Measurements from ENCODE around the gene SMG9. TPM values are rescaled to one million over a fixed set of nuclear protein-coding genes. Genes with fewer than 3 reads are reported as not detected.

Gene SMG9
- total and polyA plus RNA-seq, 2 of the 4 experiments (the other 2 are of a cell fraction), result 4.8 to 24.3 TPM

- no peak overlapping the region for H2BK20ac ChIP-seq (ENCODE audit: low read depth, low read length)
- H3K9me3 ChIP-seq (ENCODE audit: control insufficient read depth, insufficient read depth, low read length), result peaks cover 30% of the 10 kb centered on the region
- no peaks in the 10 kb centered on the region for H3K9me1 ChIP-seq (ENCODE audit: insufficient read depth, low read length)
- intact Hi-C loops (cut with micrococcal nuclease), result no loop called here
- DNase-seq (no peak), ATAC-seq (ENCODE audit: low read depth) (no peak)
- no peak overlapping the region for H2AK5ac ChIP-seq (ENCODE audit: low read depth, low read length)
- H3K4me1 ChIP-seq (ENCODE audit: control insufficient read depth, insufficient read depth, low read length), result no peaks in the 10 kb centered on the region
- H3K4me2 ChIP-seq (ENCODE audit: low read depth, low read length), result no peak overlapping the region
- H2BK120ac ChIP-seq (ENCODE audit: low read depth, low read length), result no peak overlapping the region
- H4K5ac ChIP-seq (ENCODE audit: low read depth, low read length), result no peak overlapping the region
- in situ Hi-C loops (cut with MboI; ENCODE audit: low sequenced_read_pairs), result no loop called here
- H2AK9ac ChIP-seq (replicated peaks; ENCODE audit: low read depth, low read length, poor library complexity), result no peak overlapping the region
- no peak overlapping the region for H2AFZ ChIP-seq (replicated peaks; ENCODE audit: low read length, poor library complexity)
- no peak overlapping the region for H4K91ac ChIP-seq (ENCODE audit: insufficient read depth, low read depth, low read length)
- no TSS peak for BruUV-seq (replicated peaks)
- no peaks in the 10 kb centered on the region for H3K36me3 ChIP-seq (ENCODE audit: control insufficient read depth, insufficient read depth, low read length)
- no peaks in the 10 kb centered on the region for H3K79me1 ChIP-seq (ENCODE audit: low read depth in 1 of 2, low read length in 2 of 2)
- TF ChIP-seq SMC3 (IDR thresholded peaks at IDR 0.05; ENCODE audit: low read depth, low read length), result no peak
- TF ChIP-seq MXI1 (IDR thresholded peaks at IDR 0.05; ENCODE audit: borderline replicate concordance, low read depth, low read length), result no peak
- no peak for TF ChIP-seq RAD21 (IDR thresholded peaks at IDR 0.05; ENCODE audit: low read length)
- no peak for TF ChIP-seq USF2 (IDR thresholded peaks at IDR 0.05; ENCODE audit: low read depth, low read length)
- TF ChIP-seq NFE2L2 (IDR thresholded peaks at IDR 0.05; ENCODE audit: low read depth, low read length), result no peak
- TF ChIP-seq RFX5 (IDR thresholded peaks at IDR 0.05; ENCODE audit: low read depth, low read length), result no peak
- no peak for TF ChIP-seq POLR2A (IDR thresholded peaks at IDR 0.05; ENCODE audit: low read depth, low read length)
- no peak for TF ChIP-seq MAFK (IDR thresholded peaks at IDR 0.05; ENCODE audit: low read depth, low read length)
- TF ChIP-seq FOS (IDR thresholded peaks at IDR 0.05; ENCODE audit: low read depth, low read length), result no peak
- TF ChIP-seq CEBPB (IDR thresholded peaks at IDR 0.05; ENCODE audit: low read depth, low read length), result no peak
- TF ChIP-seq CHD1 (IDR thresholded peaks at IDR 0.05; ENCODE audit: low read depth, low read length), result no peak
- TF ChIP-seq CTCF (conservative IDR thresholded peaks at IDR 0.05; ENCODE audit: low read depth, low read length), result no peak
- no peak for TF ChIP-seq ELK1 (IDR thresholded peaks at IDR 0.05; ENCODE audit: borderline replicate concordance, low read depth, low read length)
- no peak for TF ChIP-seq RCOR1 (IDR thresholded peaks at IDR 0.05; ENCODE audit: insufficient replicate concordance, low read length)
- no peaks in the 10 kb centered on the region for H4K20me1 ChIP-seq (ENCODE audit: insufficient read depth, low read length)
- no peak overlapping the region for H3K27ac ChIP-seq (ENCODE audit: insufficient read depth, low read length)
- dilution Hi-C loops (cut with HindIII; ENCODE audit: low sequenced_read_pairs, unreplicated experiment), result no loop called here
- no peak overlapping the region for H3K4ac ChIP-seq (ENCODE audit: low read depth, low read length)
- H3K14ac ChIP-seq (replicated peaks; ENCODE audit: low read depth, low read length), result no peak overlapping the region
- ChIA-PET CTCF (no interaction called here), POLR2A (ENCODE audit: unreplicated experiment) (no interaction called here)
- no peak overlapping the region for H2BK5ac ChIP-seq (ENCODE audit: low read depth, low read length, poor library complexity, severe bottlenecking)
- no peak overlapping the region for H2BK15ac ChIP-seq (ENCODE audit: low read depth, low read length)
- no peak overlapping the region for H3K9ac ChIP-seq (ENCODE audit: low read depth, low read length)
- no peak overlapping the region for H3K4me3 ChIP-seq (ENCODE audit: insufficient read depth, low read depth, low read length)
- H3K18ac ChIP-seq (ENCODE audit: low read depth, low read length), result no peak overlapping the region
- H3K56ac ChIP-seq (ENCODE audit: extremely low read depth, insufficient read depth, low read length), result no peak overlapping the region
- peaks cover 2% of the 10 kb centered on the region for H3K27me3 ChIP-seq (ENCODE audit: control insufficient read depth, insufficient read depth, low read length)
- 100% methylated on average over 1 of the region's 2 CpGs; no CpG with 5 or more reads in 1 of the 2 experiments for WGBS, 2 experiments (ENCODE audit: extremely low coverage in 2 of 2, insufficient read length in 1 of 2)
- H3K23ac ChIP-seq (ENCODE audit: low read depth, low read length), result no peak overlapping the region
- no peak overlapping the region for H4K8ac ChIP-seq (ENCODE audit: low read depth in 2 of 2, low read length in 2 of 2)
These were observed 62.4 kb downstream of the SMG9 start for GRCh38 chr19:43692385-43692784.
